H9 (cell line): ENCODE results near the gene VOPP1. TPM values are rescaled to one million over a fixed set of nuclear protein-coding genes. Genes with fewer than 3 reads are reported as not detected.

Experiments used
- DNase-seq: peaks from one replicate; pipeline ENCODE4 v3.0.0-alpha.2; 2017
- H2AFZ ChIP-seq: one replicate; pipeline ENCODE4 v1.6.1; 2013; ENCODE audit warnings: mild to moderate bottlenecking, low read length, control low read depth, moderate library complexity
- H2AK5ac ChIP-seq: 2 replicates; pipeline ENCODE4 v1.6.1; 2013; ENCODE audit warnings: low read length, control low read depth, mixed read lengths; ENCODE audit not compliant: insufficient read length
- H2BK120ac ChIP-seq: one replicate; pipeline ENCODE4 v1.6.1; 2013; ENCODE audit warnings: low read depth, mild to moderate bottlenecking, low read length, control low read depth, inconsistent platforms; ENCODE audit not compliant: poor library complexity, severe bottlenecking
- H2BK12ac ChIP-seq: 2 replicates; pipeline ENCODE4 v1.6.1; 2013; ENCODE audit warnings: low read length, control low read depth, mixed read lengths, low read depth; ENCODE audit not compliant: insufficient read length
- H2BK15ac ChIP-seq: 2 replicates; pipeline ENCODE4 v1.6.1; 2013; ENCODE audit warnings: low read depth, low read length, control low read depth
- H2BK20ac ChIP-seq: one replicate; pipeline ENCODE4 v1.6.1; 2013; ENCODE audit warnings: low read depth, mild to moderate bottlenecking, low read length, control low read depth, inconsistent platforms; ENCODE audit not compliant: poor library complexity, severe bottlenecking
- H2BK5ac ChIP-seq: 2 replicates; pipeline ENCODE4 v1.6.1; 2013; ENCODE audit warnings: low read length, control low read depth, mixed read lengths; ENCODE audit not compliant: insufficient read length
- H3K14ac ChIP-seq: 2 replicates; pipeline ENCODE4 v1.6.1; 2013; ENCODE audit warnings: low read length, control low read depth; ENCODE audit not compliant: insufficient read depth
- H3K18ac ChIP-seq: 2 replicates; pipeline ENCODE4 v1.6.1; 2013; ENCODE audit warnings: low read depth, mild to moderate bottlenecking, mixed read lengths, low read length, control low read depth; ENCODE audit not compliant: insufficient read length
- H3K23ac ChIP-seq: 2 replicates; pipeline ENCODE4 v1.6.1; 2013; ENCODE audit warnings: low read length, control low read depth, mixed read lengths, low read depth; ENCODE audit not compliant: insufficient read length
- H3K23me2 ChIP-seq: 2 replicates; pipeline ENCODE4 v1.6.1; 2013; ENCODE audit warnings: low read depth, mild to moderate bottlenecking, mixed read lengths, low read length, control low read depth; ENCODE audit not compliant: insufficient read length, poor library complexity, severe bottlenecking
- H3K27ac ChIP-seq: 2 replicates; pipeline ENCODE4 v1.5.1; 2013; ENCODE audit warnings: low read length, control low read depth, mixed read lengths, low read depth; ENCODE audit not compliant: insufficient read length
- H3K27me3 ChIP-seq: 2 replicates; pipeline ENCODE4 v1.6.1; 2013; ENCODE audit warnings: low read length, control low read depth, inconsistent platforms; ENCODE audit not compliant: insufficient read depth
- H3K4ac ChIP-seq: 2 replicates; pipeline ENCODE4 v1.6.1; 2013; ENCODE audit warnings: low read depth, mild to moderate bottlenecking, control low read depth, inconsistent platforms, low read length, moderate library complexity
- H3K4me1 ChIP-seq: 2 replicates; pipeline ENCODE4 v1.6.1; 2013; ENCODE audit warnings: low read length, control low read depth, inconsistent platforms; ENCODE audit not compliant: insufficient read depth
- H3K4me2 ChIP-seq: 2 replicates; pipeline ENCODE4 v1.6.1; 2013; ENCODE audit warnings: low read length, control low read depth, mixed read lengths; ENCODE audit not compliant: insufficient read length, insufficient read depth
- H3K56ac ChIP-seq: 2 replicates; pipeline ENCODE4 v1.6.1; 2013; ENCODE audit warnings: low read depth, mild to moderate bottlenecking, mixed read lengths, low read length, control low read depth; ENCODE audit not compliant: insufficient read length
- H3K79me1 ChIP-seq: 2 replicates; pipeline ENCODE4 v1.6.1; 2013; ENCODE audit warnings: low read depth, mild to moderate bottlenecking, moderate library complexity, low read length, control low read depth, inconsistent platforms; ENCODE audit not compliant: insufficient read depth, poor library complexity, severe bottlenecking
- H3K79me2 ChIP-seq: 2 replicates; pipeline ENCODE4 v1.6.1; 2013; ENCODE audit warnings: low read length, control low read depth, inconsistent platforms; ENCODE audit not compliant: insufficient read depth
- H3K9ac ChIP-seq: 2 replicates; pipeline ENCODE4 v1.6.1; 2013; ENCODE audit warnings: low read length, control low read depth, mixed read lengths; ENCODE audit not compliant: insufficient read length; ENCODE audit errors: extremely low read depth
- H3K9me3 ChIP-seq: one replicate; pipeline ENCODE4 v1.6.1; 2013; ENCODE audit warnings: low read depth, low read length, inconsistent platforms; ENCODE audit not compliant: control insufficient read depth
- H3T11ph ChIP-seq: one replicate; pipeline ENCODE4 v1.6.1; 2013; ENCODE audit warnings: mild to moderate bottlenecking, low read length, control low read depth, inconsistent platforms
- H4K20me1 ChIP-seq: one replicate; pipeline ENCODE4 v1.6.1; 2013; ENCODE audit not compliant: control insufficient read depth, insufficient read length, insufficient read depth
- H4K5ac ChIP-seq: 2 replicates; pipeline ENCODE4 v1.6.1; 2013; ENCODE audit warnings: low read depth, mild to moderate bottlenecking, mixed read lengths, low read length, control low read depth; ENCODE audit not compliant: insufficient read length
- H4K8ac ChIP-seq: replicated peaks from 2 replicates; pipeline ENCODE4 v1.6.1; 2013; ENCODE audit warnings: low read length, control low read depth, mixed read lengths, low read depth; ENCODE audit not compliant: insufficient read length
- H4K91ac ChIP-seq: 2 replicates; pipeline ENCODE4 v1.6.1; 2013; ENCODE audit warnings: low read depth, mild to moderate bottlenecking, moderate library complexity, mixed read lengths, low read length, control low read depth; ENCODE audit not compliant: insufficient read length
- H3K27ac Mint-ChIP-seq, 3 experiments: 2 replicates in 2 of 3; 3 replicates in 1 of 3; pipeline ENCODE4 v1.8.0; 2020 to 2021; ENCODE audit warnings: mixed read lengths in 3 of 3, mild to moderate bottlenecking in 1 of 3, moderate library complexity in 1 of 3
- H3K27me3 Mint-ChIP-seq: 2 replicates; pipeline ENCODE4 v1.8.0; 2021; ENCODE audit warnings: low read depth, mild to moderate bottlenecking, moderate library complexity, mixed read lengths
- H3K36me3 Mint-ChIP-seq, 3 experiments: 2 replicates in 2 of 3; 3 replicates in 1 of 3; pipeline ENCODE4 v1.8.0; 2020 to 2021; ENCODE audit warnings: low read depth in 3 of 3, mixed read lengths in 3 of 3; ENCODE audit not compliant: insufficient read depth in 1 of 3
- H3K4me1 Mint-ChIP-seq, 2 experiments: 2 replicates each; pipeline ENCODE4 v1.8.0; 2020; ENCODE audit warnings: mixed read lengths in 2 of 2
- H3K4me3 Mint-ChIP-seq, 2 experiments: 2 replicates in 1 of 2; 3 replicates in 1 of 2; pipeline ENCODE4 v1.8.0; 2020 to 2021; ENCODE audit warnings: mild to moderate bottlenecking in 2 of 2, mixed read lengths in 2 of 2, moderate library complexity in 1 of 2
- H3K9me3 Mint-ChIP-seq, 2 experiments: 2 replicates in 1 of 2; 3 replicates in 1 of 2; pipeline ENCODE4 v1.8.0; 2020; ENCODE audit warnings: mild to moderate bottlenecking in 2 of 2, mixed read lengths in 2 of 2, moderate library complexity in 1 of 2
- CTCF ChIP-seq: fragments of 200-600 bp; sonication (generic); conservative IDR thresholded peaks from 3 replicates; pipeline ENCODE4 v1.8.0; 2021; ENCODE audit warnings: antibody characterized with exemption, mild to moderate bottlenecking
- WGBS: extraction: QIAGEN DNeasy Blood & Tissue Kit; methylation state at CpG from one replicate; pipeline ENCODE4 v1.1.7; 2013; ENCODE audit warnings: missing lambda C conversion rate, low lambda C conversion rate, mixed read lengths; ENCODE audit not compliant: insufficient read length; ENCODE audit errors: extremely low coverage; 5-methylcytosine and 5-hydroxymethylcytosine counted together
- total RNA-seq: library from RNA; stranded (reverse); gene quantifications from 2 replicates; pipeline ENCODE4 v1.2.1, GENCODE V29; 2021

VOPP1 gene
- total RNA-seq, 1 experiment from 2014 or later = 55.7 TPM

- no peaks in the 10 kb centered on the region for H3K9me3 Mint-ChIP-seq
- no peak for TF ChIP-seq CTCF
- Histone ChIP-seq H3K9me3 (no peaks in the 10 kb centered on the region), H3T11ph (no peak overlapping the region), H3K9ac (no peak overlapping the region), H3K4ac (no peak overlapping the region), H3K23ac (no peak overlapping the region), H2BK12ac (no peak overlapping the region), H4K91ac (no peak overlapping the region), H3K27ac (no peak overlapping the region), H4K8ac (no peak overlapping the region), H2AK5ac (no peak overlapping the region), H2BK5ac (no peak overlapping the region), H3K18ac (no peak overlapping the region), H3K14ac (no peak overlapping the region), H2BK15ac (no peak overlapping the region), H3K56ac (no peak overlapping the region), H2BK120ac (no peak overlapping the region), H4K20me1 (no peaks in the 10 kb centered on the region), H2BK20ac (no peak overlapping the region), H3K27me3 (no peaks in the 10 kb centered on the region), H3K79me2 (no peaks in the 10 kb centered on the region), H2AFZ (no peak overlapping the region), H4K5ac (no peak overlapping the region), H3K79me1 (peaks cover 3% of the 10 kb centered on the region), H3K23me2 (no peaks in the 10 kb centered on the region), H3K4me1 (no peaks in the 10 kb centered on the region), H3K4me2 (no peak overlapping the region)
- H3K36me3 Mint-ChIP-seq = peaks cover 6 to 35% (median 32%) of the 10 kb centered on the region in 3 experiments
- H3K4me3 Mint-ChIP-seq = no peak overlapping the region
- no peak for DNase-seq
- no peaks in the 10 kb centered on the region for H3K27me3 Mint-ChIP-seq
- no CpG with 5 or more reads among the region's 9 CpGs for WGBS
- peaks cover 10 to 30% of the 10 kb centered on the region in 2 experiments for H3K4me1 Mint-ChIP-seq
- no peak overlapping the region for H3K27ac Mint-ChIP-seq
Observed at GRCh38 chr7:55496906-55497305, 75.4 kb downstream of the VOPP1 start.
